Naive B cell (primary cell): ENCODE results near the gene SPINT2. TPM values are rescaled to one million over a fixed set of nuclear protein-coding genes. Genes with fewer than 3 reads are reported as not detected.
A peak's percentile ranks its signal among the peaks of the same experiment; 100 is the strongest.
"Not testable (repeated sequence)": the region's sequence is repeated elsewhere in the genome, so short reads cannot be mapped to it uniquely, and the experiment has no call there.

Experiments used
- ATAC-seq, 2 donors: fragments of 150-1000 bp; cut with Tn5 transposase; 2 replicates each; pipeline ENCODE4 v1.10.0; 2021; ENCODE audit warnings: low read depth in 2 of 2, mild to moderate bottlenecking in 2 of 2, moderate library complexity in 2 of 2
- DNase-seq: peaks from one replicate; pipeline ENCODE4 v3.0.0; 2022
- H3K27ac Mint-ChIP-seq, 6 donors: one replicate each; pipeline ENCODE4 v1.8.0; 2020 to 2022; ENCODE audit warnings: mild to moderate bottlenecking in 6 of 6, mixed read lengths in 6 of 6, moderate library complexity in 5 of 6, inconsistent platforms in 2 of 6
- H3K27me3 Mint-ChIP-seq, 3 donors: one replicate each; pipeline ENCODE4 v1.8.0; 2021 to 2022; ENCODE audit warnings: mixed read lengths in 3 of 3, mild to moderate bottlenecking in 1 of 3
- H3K36me3 Mint-ChIP-seq, 2 donors: one replicate each; pipeline ENCODE4 v1.8.0; 2020 to 2022; ENCODE audit warnings: mixed read lengths in 2 of 2, inconsistent platforms in 1 of 2, mild to moderate bottlenecking in 1 of 2
- H3K4me1 Mint-ChIP-seq, 3 donors: one replicate each; pipeline ENCODE4 v1.8.0; 2020 to 2022; ENCODE audit warnings: mixed read lengths in 3 of 3, inconsistent platforms in 1 of 3, mild to moderate bottlenecking in 1 of 3, moderate library complexity in 1 of 3
- H3K4me3 Mint-ChIP-seq, 8 donors: one replicate each; pipeline ENCODE4 v1.8.0; 2020 to 2022; ENCODE audit warnings: mild to moderate bottlenecking in 8 of 8, mixed read lengths in 8 of 8, moderate library complexity in 8 of 8, inconsistent platforms in 2 of 8
- H3K9me3 Mint-ChIP-seq, 7 donors: one replicate each; pipeline ENCODE4 v1.8.0; 2020 to 2022; ENCODE audit warnings: mixed read lengths in 7 of 7, mild to moderate bottlenecking in 5 of 7, inconsistent platforms in 2 of 7, moderate library complexity in 1 of 7
- polyA plus RNA-seq, 6 donors: library from polyadenylated mRNA; unstranded; fragments of 300-500 nt; fragmentation: Illumina TruSeq; gene quantifications; one replicate each; pipeline ENCODE4 v1.2.3, GENCODE V29; 2021; ENCODE audit warnings: low read depth in 6 of 6

The SPINT2 gene, protein sequence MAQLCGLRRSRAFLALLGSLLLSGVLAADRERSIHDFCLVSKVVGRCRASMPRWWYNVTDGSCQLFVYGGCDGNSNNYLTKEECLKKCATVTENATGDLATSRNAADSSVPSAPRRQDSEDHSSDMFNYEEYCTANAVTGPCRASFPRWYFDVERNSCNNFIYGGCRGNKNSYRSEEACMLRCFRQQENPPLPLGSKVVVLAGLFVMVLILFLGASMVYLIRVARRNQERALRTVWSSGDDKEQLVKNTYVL
- 100 to 1,000 TPM; 163 to 235 (median 190) TPM for polyA plus RNA-seq

DNA sequence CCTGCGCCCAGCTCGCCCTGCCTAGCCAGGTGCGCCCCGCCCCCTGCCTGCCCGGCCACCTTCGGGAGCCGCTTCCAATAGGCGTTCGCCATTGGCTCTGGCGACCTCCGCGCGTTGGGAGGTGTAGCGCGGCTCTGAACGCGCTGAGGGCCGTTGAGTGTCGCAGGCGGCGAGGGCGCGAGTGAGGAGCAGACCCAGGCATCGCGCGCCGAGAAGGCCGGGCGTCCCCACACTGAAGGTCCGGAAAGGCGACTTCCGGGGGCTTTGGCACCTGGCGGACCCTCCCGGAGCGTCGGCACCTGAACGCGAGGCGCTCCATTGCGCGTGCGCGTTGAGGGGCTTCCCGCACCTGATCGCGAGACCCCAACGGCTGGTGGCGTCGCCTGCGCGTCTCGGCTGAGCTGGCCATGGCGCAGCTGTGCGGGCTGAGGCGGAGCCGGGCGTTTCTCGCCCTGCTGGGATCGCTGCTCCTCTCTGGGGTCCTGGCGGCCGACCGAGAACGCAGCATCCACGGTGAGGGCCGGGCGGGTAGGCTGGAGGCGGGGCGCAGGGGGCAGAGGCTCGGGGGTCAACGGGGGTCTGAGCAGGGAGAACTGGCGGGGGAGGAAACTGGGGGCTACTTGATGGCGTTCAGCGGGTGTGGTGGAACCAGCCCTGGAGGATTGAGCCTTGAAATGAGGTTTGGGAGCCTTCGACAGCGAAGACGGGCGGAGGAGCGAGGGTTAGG is at the start of gene SPINT2:
TSS of gene SPINT2 (plus strand) at position 88 of the 727 bp plus-strand sequence. CDS start at position 408, 320 bp downstream.
- Mint-ChIP-seq H3K4me3 (peak within 1 kb of the TSS; percentile 82 to 98 (median 94)), H3K27ac (peak within 1 kb of the TSS; percentile 97 to 99 (median 98)), H3K4me1 (peaks cover 35 to 57% (median 47%) of the 10 kb centered on the region in 3 donors), H3K27me3 (no peaks in the 10 kb centered on the region), H3K9me3 (no peaks in the 10 kb centered on the region), H3K36me3 (no peaks in the 10 kb centered on the region)
- peak; percentile 45 to 49 for ATAC-seq
- peak; percentile 76 for DNase-seq

DNA sequence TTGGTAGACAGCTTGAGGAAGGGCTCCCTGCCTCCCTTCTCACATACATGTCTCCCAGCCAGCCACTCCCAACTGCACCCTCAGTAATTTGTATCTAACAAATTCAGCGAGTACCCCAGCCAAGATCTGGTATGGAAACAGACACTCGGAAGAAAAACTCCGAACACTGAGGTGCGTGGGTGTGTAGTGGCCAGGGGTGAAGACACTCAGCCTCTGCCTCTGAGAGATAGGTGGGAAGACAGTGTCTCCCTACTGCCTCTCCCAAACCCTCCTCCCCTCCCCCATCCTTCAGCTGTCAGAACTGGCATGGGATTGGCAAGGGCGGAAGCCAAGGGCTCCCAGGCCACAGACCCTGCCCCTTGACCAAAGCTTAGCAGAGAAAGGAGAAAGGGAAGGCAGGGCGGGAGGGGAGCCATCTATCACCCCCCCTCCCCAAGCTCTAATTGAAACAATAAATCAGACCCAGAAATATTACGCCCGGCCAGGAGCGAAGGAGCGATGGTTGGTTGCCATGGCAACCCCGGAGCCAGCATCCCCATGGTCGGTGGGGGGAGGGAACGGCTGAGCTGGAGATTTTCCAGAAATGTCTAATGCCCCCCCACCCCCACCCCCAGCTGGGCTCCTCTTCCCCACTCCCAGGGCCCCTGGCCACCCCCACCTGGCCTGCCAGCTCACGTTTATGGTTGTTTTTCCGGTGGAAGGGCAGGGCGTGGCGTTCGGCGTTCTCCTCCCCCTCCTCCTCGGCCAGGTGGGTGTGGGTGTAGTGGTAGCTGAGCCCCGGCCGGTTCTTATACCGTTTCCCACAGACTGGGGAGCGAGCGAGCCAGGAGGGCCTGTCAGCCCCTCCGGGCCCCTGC is 47.4 kb upstream of the SPINT2 start:
- Mint-ChIP-seq H3K27ac (no peak overlapping the region), H3K27me3 (peaks cover 32 to 64% (median 60%) of the 10 kb centered on the region in 3 donors), H3K4me1 (peaks cover 11 to 13% (median 12%) of the 10 kb centered on the region in 3 donors)

DNA sequence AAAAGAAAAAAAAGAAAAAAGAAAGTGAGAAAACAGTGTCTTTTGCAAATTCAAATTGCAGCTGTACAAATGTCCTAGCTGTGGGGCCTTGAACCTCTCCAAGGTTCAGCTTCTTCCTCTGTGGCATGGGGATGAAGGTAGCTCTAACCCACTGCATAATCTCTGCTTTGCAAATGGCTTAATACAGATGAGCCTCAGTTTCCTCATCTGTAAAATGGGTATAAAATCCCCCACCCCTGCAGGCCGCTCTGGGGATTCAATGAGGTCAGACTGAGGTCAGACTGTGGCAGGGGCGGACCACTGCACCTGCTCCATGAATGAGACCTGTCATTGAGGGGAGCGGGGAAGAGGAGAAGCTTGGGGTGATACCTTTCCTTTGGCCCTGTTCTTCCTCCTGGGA is 46.2 kb upstream of the SPINT2 start:
- Mint-ChIP-seq H3K27me3 (peaks cover 38 to 69% (median 63%) of the 10 kb centered on the region in 3 donors), H3K4me3 (no peak overlapping the region)

More for the DNA sequence above, 47.4 kb upstream of the SPINT2 start:
- ATAC-seq (no peak), DNase-seq (no peak)
- Mint-ChIP-seq H3K36me3 (peaks cover 0 to 15% of the 10 kb centered on the region in 2 donors), H3K9me3 (peaks cover 0 to 5% (median 0%) of the 10 kb centered on the region in 7 donors), H3K4me3 (peak overlapping the region in 2 of 8 donors; percentile 3 to 33)

DNA sequence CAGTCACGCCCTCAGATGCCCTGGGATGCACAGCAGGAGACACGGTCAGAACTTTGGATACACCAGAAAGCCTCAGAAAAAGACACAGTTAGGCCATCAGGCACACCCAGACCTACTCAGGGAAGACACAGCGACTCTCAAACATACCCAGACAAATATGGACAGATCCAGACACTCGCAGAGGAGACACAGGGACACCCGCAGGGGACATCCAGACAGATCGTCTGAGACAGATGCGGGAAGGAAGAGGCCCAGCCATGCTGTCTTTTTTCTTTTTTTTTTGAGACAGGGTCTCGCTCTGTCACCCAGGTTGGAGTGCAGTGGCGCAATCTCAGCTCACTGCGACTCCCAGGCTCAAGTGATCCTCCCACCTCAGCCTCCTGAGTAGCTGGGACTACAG is 45.2 kb upstream of the SPINT2 start:
- Mint-ChIP-seq H3K4me3 (peak overlapping the region in 1 of 8 donors; percentile 30), H3K27me3 (peaks cover 39 to 69% (median 63%) of the 10 kb centered on the region in 3 donors), H3K27ac (peak overlapping the region in 1 of 6 donors; percentile 20), H3K9me3 (peaks cover 0 to 6% (median 0%) of the 10 kb centered on the region in 7 donors), H3K36me3 (peaks cover 0 to 15% of the 10 kb centered on the region in 2 donors), H3K4me1 (peaks cover 16 to 20% (median 16%) of the 10 kb centered on the region in 3 donors)
- DNase-seq (no peak), ATAC-seq (no peak)

More for the DNA sequence above, 46.2 kb upstream of the SPINT2 start:
- no peak overlapping the region for H3K27ac Mint-ChIP-seq
- H3K36me3 Mint-ChIP-seq = peaks cover 0 to 15% of the 10 kb centered on the region in 2 donors
- H3K4me1 Mint-ChIP-seq = peaks cover 14 to 18% (median 17%) of the 10 kb centered on the region in 3 donors
- peaks cover 0 to 5% (median 2%) of the 10 kb centered on the region in 7 donors for H3K9me3 Mint-ChIP-seq
- ATAC-seq (no peak), DNase-seq (no peak)

DNA sequence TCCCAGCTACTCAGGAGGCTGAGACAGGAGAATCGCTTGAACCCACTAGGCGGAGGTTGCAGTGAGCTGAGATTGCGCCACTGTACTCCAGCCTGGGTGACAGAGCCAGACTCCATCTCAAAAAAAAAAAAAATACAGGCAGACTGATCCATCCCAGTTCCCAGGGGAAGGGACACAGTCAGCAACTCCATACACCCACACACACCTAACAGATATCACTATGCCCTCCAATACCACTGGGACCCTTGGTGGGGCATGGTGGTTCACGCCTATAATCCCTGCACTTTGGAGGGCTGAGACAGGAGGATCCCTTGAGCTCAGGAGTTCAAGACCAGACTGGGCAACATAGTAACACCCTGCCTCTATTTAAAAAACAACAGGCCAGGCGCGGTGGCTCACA is 43.0 kb upstream of the SPINT2 start:
- peaks cover 0 to 6% (median 0%) of the 10 kb centered on the region in 7 donors for H3K9me3 Mint-ChIP-seq
- H3K36me3 Mint-ChIP-seq = peaks cover 0 to 15% of the 10 kb centered on the region in 2 donors
- H3K27me3 Mint-ChIP-seq = peaks cover 46 to 68% (median 63%) of the 10 kb centered on the region in 3 donors
- no peak for DNase-seq
- peaks cover 18 to 25% (median 22%) of the 10 kb centered on the region in 3 donors for H3K4me1 Mint-ChIP-seq
- no peak for ATAC-seq
- peak overlapping the region in 2 of 8 donors; percentile 33 to 67 for H3K4me3 Mint-ChIP-seq
- H3K27ac Mint-ChIP-seq = no peak overlapping the region

DNA sequence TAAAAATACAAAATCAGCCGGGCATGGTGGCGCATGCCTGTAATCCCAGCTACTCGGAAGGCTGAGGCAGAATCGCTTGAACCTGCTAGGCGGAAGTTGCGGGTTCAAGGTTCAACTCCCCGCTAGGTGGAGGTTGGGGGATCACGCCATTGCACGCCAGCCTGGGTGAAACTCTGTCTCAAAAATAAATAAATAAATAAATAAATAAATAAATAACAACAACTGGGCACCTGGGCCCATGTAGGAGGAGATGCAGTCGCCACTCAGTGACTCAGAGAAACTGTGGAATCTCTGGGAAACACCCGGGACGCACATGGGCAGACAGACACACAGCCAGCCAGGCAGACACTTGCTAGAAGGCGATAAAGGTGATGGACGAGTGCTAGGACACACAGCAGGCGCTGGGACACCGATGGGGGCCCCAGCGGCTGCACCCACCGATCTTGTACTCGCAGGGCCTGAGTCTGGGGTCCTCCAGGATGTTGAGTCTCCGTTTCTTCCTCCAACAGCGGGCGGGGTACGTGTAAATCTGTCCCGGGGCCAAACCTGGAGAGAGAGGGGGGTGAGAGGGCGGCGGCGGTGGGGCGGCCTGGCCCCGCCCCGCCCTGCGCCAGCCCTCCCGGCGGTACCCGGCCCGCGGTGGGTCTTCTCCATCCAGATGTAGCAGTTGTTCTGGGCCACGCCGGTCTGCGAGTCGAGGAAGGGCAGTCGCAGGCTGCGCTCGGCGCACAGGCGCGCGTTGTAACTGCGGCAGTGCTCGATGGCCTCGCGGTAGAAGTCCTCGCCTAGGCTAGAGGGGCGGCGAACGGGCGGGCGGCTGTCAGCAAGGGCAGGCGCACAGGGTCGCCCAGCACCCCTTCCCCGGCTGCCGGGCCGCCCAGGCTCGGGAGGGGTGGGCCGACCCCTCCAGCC is 42.2 kb upstream of the SPINT2 start:
- Mint-ChIP-seq H3K27me3 (peaks cover 51 to 76% (median 70%) of the 10 kb centered on the region in 3 donors), H3K27ac (no peak overlapping the region), H3K4me1 (peaks cover 18 to 31% (median 29%) of the 10 kb centered on the region in 3 donors), H3K9me3 (peaks cover 0 to 6% (median 0%) of the 10 kb centered on the region in 7 donors), H3K36me3 (peaks cover 0 to 15% of the 10 kb centered on the region in 2 donors), H3K4me3 (peak overlapping the region in 1 of 8 donors; percentile 33)
- no peak for DNase-seq
- no peak for ATAC-seq

DNA sequence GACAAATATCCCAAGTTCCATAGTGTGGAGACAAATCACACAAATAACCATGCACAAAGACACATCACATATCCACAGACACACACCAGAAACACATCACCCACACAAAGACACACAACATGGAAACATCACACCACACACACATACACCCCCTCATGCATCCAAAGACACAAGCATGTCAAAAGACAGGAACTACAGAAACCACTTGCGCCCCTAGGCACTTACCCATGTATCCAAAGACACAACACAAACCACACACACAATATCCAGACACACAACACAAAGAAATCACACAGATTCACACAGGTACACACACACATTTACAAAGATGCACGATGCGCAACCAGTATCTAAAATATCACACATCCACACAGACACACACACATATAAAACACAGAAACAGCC is 41.3 kb upstream of the SPINT2 start:
- Mint-ChIP-seq H3K4me3 (peak overlapping the region in 7 of 8 donors; percentile 17 to 91 (median 76)), H3K4me1 (peaks cover 27 to 35% (median 34%) of the 10 kb centered on the region in 3 donors), H3K27me3 (peaks cover 57 to 80% (median 79%) of the 10 kb centered on the region in 3 donors), H3K9me3 (peaks cover 0 to 6% (median 0%) of the 10 kb centered on the region in 7 donors), H3K27ac (peak overlapping the region in 2 of 6 donors; percentile 23 to 80), H3K36me3 (peaks cover 0 to 15% of the 10 kb centered on the region in 2 donors)
- ATAC-seq (no peak), DNase-seq (no peak)

DNA sequence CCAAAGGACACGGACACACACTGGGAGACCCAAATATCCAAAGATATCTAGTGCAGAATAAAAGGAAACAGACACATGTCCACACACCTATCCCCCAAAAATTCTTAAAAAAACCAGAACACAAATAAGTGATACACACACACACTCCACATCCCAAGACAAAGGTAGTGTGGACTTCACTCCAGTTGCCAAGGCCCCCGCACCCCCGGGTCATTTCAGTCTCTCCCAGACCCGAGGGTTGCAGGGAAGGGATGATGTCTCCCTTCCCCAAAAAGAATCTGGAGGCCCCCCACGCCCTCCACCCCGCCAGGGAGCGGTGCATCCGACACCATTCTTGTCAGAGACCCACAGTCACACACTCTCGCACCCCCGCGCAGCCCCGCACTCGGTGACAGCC is 40.8 kb upstream of the SPINT2 start:
- no peak for DNase-seq
- peaks cover 0 to 6% (median 0%) of the 10 kb centered on the region in 7 donors for H3K9me3 Mint-ChIP-seq

DNA sequence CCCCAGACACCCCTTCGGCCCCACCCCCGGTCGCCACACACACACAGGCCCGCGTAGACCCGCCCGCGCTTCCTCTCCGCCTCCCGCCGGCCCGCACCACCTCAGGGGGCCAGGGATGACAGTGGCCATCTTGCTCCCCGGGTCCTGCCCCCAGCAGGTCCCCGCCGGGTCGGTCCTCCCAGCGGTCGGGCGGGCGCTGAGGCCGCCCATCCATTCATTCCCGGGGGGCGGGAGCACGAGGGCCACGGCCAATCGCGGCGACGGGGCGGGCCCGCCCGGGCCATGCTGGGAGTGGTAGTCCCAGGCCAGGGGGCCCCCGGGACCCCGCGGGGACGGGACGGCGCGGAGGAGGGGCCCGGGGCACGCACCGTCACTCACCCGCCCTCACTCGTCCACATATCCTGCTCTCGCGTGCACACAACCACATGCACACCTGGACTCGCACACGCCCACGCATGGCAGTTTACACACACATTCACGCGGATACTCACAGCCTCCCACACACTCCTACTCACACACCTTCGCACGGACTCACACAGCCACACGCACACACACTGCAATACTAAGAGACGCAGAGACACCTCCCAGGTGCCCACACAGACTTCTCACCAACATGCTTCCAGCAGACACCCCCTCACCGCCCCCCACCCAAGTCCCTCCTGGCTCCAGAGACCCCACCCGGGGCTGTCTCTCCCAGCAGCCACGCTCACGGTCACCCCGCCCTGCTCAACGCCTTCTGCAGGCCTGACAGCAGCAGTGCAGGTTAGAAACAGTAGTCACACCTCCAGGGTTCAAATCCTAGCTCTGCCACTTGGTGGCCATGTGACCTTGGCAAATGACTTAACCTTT is 40.1 kb upstream of the SPINT2 start, which contains the start of gene DPF1:
TSS of gene DPF1 (minus strand) at position 209 of the 849 bp plus-strand sequence. CDS start at position 129, 80 bp downstream.
- peak; percentile 59 for DNase-seq
- Mint-ChIP-seq H3K36me3 (peaks cover 0 to 15% of the 10 kb centered on the region in 2 donors), H3K4me1 (peaks cover 30 to 41% (median 41%) of the 10 kb centered on the region in 3 donors), H3K27ac (peak within 1 kb of the TSS in 3 of 6 donors; percentile 4 to 80 (median 67)), H3K27me3 (peaks cover 48 to 77% (median 76%) of the 10 kb centered on the region in 3 donors), H3K4me3 (peak within 1 kb of the TSS; percentile 76 to 97 (median 86)), H3K9me3 (peaks cover 0 to 6% (median 0%) of the 10 kb centered on the region in 7 donors)
- ATAC-seq = peak; percentile 81 to 82

More for the DNA sequence above, 40.8 kb upstream of the SPINT2 start:
- H3K4me1 Mint-ChIP-seq = peaks cover 27 to 37% (median 36%) of the 10 kb centered on the region in 3 donors
- H3K27ac Mint-ChIP-seq = peak overlapping the region in 1 of 6 donors; percentile 23
- H3K36me3 Mint-ChIP-seq = peaks cover 0 to 15% of the 10 kb centered on the region in 2 donors
- peaks cover 55 to 79% (median 78%) of the 10 kb centered on the region in 3 donors for H3K27me3 Mint-ChIP-seq
- no peak for ATAC-seq
- H3K4me3 Mint-ChIP-seq = peak overlapping the region; percentile 17 to 91 (median 77)

DNA sequence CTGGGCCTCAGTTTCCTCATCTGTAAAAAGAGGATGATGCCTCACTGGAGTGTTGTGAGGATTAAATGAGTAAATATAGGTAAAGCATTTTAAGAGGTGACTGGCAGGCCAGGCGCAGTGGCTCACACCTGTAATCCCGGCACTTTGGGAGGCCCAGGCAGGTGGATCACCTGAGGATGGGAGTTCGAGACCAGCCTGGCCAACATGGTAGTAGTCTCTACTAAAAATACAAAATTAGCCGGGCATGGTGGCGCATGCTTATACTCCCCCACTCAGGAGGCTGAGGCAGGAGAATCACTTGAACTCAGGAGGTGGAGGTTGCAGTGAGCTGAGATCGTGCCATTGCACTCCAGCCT is 39.5 kb upstream of the SPINT2 start:
- not testable (repeated sequence) for DNase-seq, H3K9me3 Mint-ChIP-seq, H3K27ac Mint-ChIP-seq, ATAC-seq
- peak overlapping the region in 7 of 8 donors; percentile 22 to 97 (median 85) for H3K4me3 Mint-ChIP-seq
- peaks cover 31 to 42% (median 41%) of the 10 kb centered on the region in 3 donors for H3K4me1 Mint-ChIP-seq
- peaks cover 45 to 74% (median 72%) of the 10 kb centered on the region in 3 donors for H3K27me3 Mint-ChIP-seq
- H3K36me3 Mint-ChIP-seq = peaks cover 0 to 14% of the 10 kb centered on the region in 2 donors
